K562 (cell line): ENCODE results near the gene CAMK2N1. TPM values are rescaled to one million over a fixed set of nuclear protein-coding genes. Genes with fewer than 3 reads are reported as not detected.
A peak's percentile ranks its signal among the peaks of the same experiment; 100 is the strongest.

Experiments
- CC2D1A ChIP-seq: fragments of 450-650 bp; IDR thresholded peaks from 2 replicates; pipeline ENCODE4 v1.6.1; 2017; ENCODE audit warnings: mild to moderate bottlenecking
- DNMT1 ChIP-seq: fragments of 450-650 bp; IDR thresholded peaks from 2 replicates; pipeline ENCODE4 v1.6.1; 2016; ENCODE audit warnings: antibody characterized with exemption, mild to moderate bottlenecking
- ELF4 ChIP-seq: fragments of 450-650 bp; formaldehyde crosslinking; IDR thresholded peaks from 2 replicates; pipeline ENCODE4 v1.4.0; 2022; ENCODE audit warnings: missing genetic modification characterization
- GATAD2A ChIP-seq: fragments of 450-650 bp; IDR thresholded peaks from 2 replicates; pipeline ENCODE4 v1.6.1; 2017
- GATAD2B ChIP-seq: fragments of 450-650 bp; IDR thresholded peaks from 2 replicates; pipeline ENCODE4 v1.6.1; 2017; ENCODE audit warnings: mild to moderate bottlenecking, borderline replicate concordance
- HNRNPLL ChIP-seq: fragments of 200-400 bp; formaldehyde crosslinking; IDR thresholded peaks from 2 replicates; pipeline ENCODE4 v1.6.1; 2017; ENCODE audit warnings: low read length, low read depth, mild to moderate bottlenecking; ENCODE audit not compliant: poor library complexity, severe bottlenecking
- KLF10 ChIP-seq: fragments of 250-450 bp; sonication (Bioruptor Pico); IDR thresholded peaks from 2 replicates; pipeline ENCODE4 v1.6.1; 2021; ENCODE audit warnings: matching md5 sums
- KLF13 ChIP-seq: fragments of 450-650 bp; IDR thresholded peaks from 2 replicates; pipeline ENCODE4 v1.6.1; 2016; ENCODE audit warnings: missing genetic modification characterization, low read depth, mild to moderate bottlenecking, missing compliant biosample characterization, moderate library complexity, borderline replicate concordance
- KLF6 ChIP-seq: fragments of 250-450 bp; sonication (Bioruptor Pico); IDR thresholded peaks from 2 replicates; pipeline ENCODE4 v1.4.0; 2020; ENCODE audit warnings: mild to moderate bottlenecking, moderate library complexity, borderline replicate concordance
- MAZ ChIP-seq, 2 experiments: fragments of 450-650 bp in 1 of 2; sonication (generic) in 1 of 2; formaldehyde crosslinking; IDR thresholded peaks in 1 of 2; conservative IDR thresholded peaks in 1 of 2; 2 replicates each; pipeline versions ENCODE4 v1.4.0 to v1.5.0; 2020; ENCODE audit warnings: mild to moderate bottlenecking in 1 of 2, missing genetic modification reagents in 1 of 2
- MECOM ChIP-seq: fragments of 250-450 bp; sonication (Bioruptor Pico); IDR thresholded peaks from 2 replicates; pipeline ENCODE4 v1.8.0; 2022; ENCODE audit warnings: inconsistent platforms
- NEUROD1 ChIP-seq: fragments of 150-350 bp; IDR thresholded peaks from 2 replicates; pipeline ENCODE4 v1.6.1; 2014; ENCODE audit warnings: borderline replicate concordance, low read length, low read depth; ENCODE audit not compliant: partially characterized antibody
- NFXL1 ChIP-seq: fragments of 450-650 bp; formaldehyde crosslinking; IDR thresholded peaks from 2 replicates; pipeline ENCODE4 v1.4.0; 2021; ENCODE audit warnings: mild to moderate bottlenecking
- OTX1 ChIP-seq: fragments of 450-650 bp; formaldehyde crosslinking; IDR thresholded peaks from 2 replicates; pipeline ENCODE4 v1.4.0; 2022; ENCODE audit warnings: mild to moderate bottlenecking
- PURB ChIP-seq: sonication (generic); formaldehyde crosslinking; IDR thresholded peaks from 2 replicates; pipeline ENCODE4 v1.9.0; 2021; ENCODE audit warnings: low read depth, mild to moderate bottlenecking, missing genetic modification reagents
- RFX5 ChIP-seq: IDR thresholded peaks from 2 replicates; pipeline ENCODE4 v1.6.1; 2011; ENCODE audit warnings: low read depth, mild to moderate bottlenecking, improper control_type of control experiment, low read length
- SP1 ChIP-seq: sonication (generic); formaldehyde crosslinking; IDR thresholded peaks from 2 replicates; pipeline ENCODE4 v1.8.1; 2022; ENCODE audit warnings: mild to moderate bottlenecking, missing genetic modification reagents
- SP2 ChIP-seq: IDR thresholded peaks from 2 replicates; pipeline ENCODE4 v1.6.1; 2011; ENCODE audit warnings: mild to moderate bottlenecking, low read depth, low read length, moderate library complexity; ENCODE audit not compliant: poor library complexity, severe bottlenecking; ENCODE audit errors: extremely low read depth
- ZC3H8 ChIP-seq: fragments of 450-650 bp; IDR thresholded peaks from 2 replicates; pipeline ENCODE4 v1.6.1; 2017
- ZNF134 ChIP-seq: fragments of 250-450 bp; sonication (Bioruptor Pico); conservative IDR thresholded peaks from 2 replicates; pipeline ENCODE4 v1.4.0; 2020
- ZNF586 ChIP-seq: fragments of 450-650 bp; formaldehyde crosslinking; conservative IDR thresholded peaks from 2 replicates; pipeline ENCODE4 v1.4.0; 2020; ENCODE audit warnings: mild to moderate bottlenecking, moderate library complexity
- ZNF766 ChIP-seq: fragments of 200-800 bp; sonication (Bioruptor generic); conservative IDR thresholded peaks from 2 replicates; pipeline ENCODE4 v1.6.1; 2016; ENCODE audit warnings: missing genetic modification characterization, missing compliant biosample characterization
- ZNF830 ChIP-seq: fragments of 250-450 bp; sonication (Bioruptor Pico); IDR thresholded peaks from 2 replicates; pipeline ENCODE4 v1.5.0; 2021; ENCODE audit warnings: mild to moderate bottlenecking
- polyA plus RNA-seq, 8 experiments: library from polyadenylated mRNA; depleted of rRNA in 4 of 8; stranded (reverse) in 5 of 8; unstranded in 3 of 8; fragments of >200 nt; fragmentation: Nextera tagmentation in 2 of 8; fragmentation: Illumina TruSeq in 1 of 8; extraction: Ambion mirVana in 2 of 8; extraction: Trizol in 1 of 8; gene quantifications; 2 replicates each; pipeline versions ENCODE4 v1.2.1 to v1.2.3, GENCODE V29; 2011 to 2014; ENCODE audit warnings: inconsistent platforms in 1 of 8, missing spikeins in 1 of 8
- total RNA-seq, 7 experiments: library from RNA; depleted of rRNA in 6 of 7; stranded (reverse); fragments of >200 nt in 6 of 7; fragmentation: Illumina TruSeq in 2 of 7; extraction: Trizol in 2 of 7; gene quantifications; 2 replicates each; pipeline versions ENCODE4 v1.2.1 to v1.2.3, GENCODE V29; 2011 to 2021; ENCODE audit warnings: low replicate concordance in 1 of 7
- TF ChIP-seq, protein P1 (sequence below): sonication (generic); formaldehyde crosslinking; IDR thresholded peaks from 2 replicates; pipeline ENCODE4 v1.9.0; 2022; ENCODE audit warnings: mild to moderate bottlenecking, missing genetic modification reagents
- TF ChIP-seq, protein P2 (sequence below): fragments of 250-450 bp; sonication (Bioruptor Pico); IDR thresholded peaks from 2 replicates; pipeline ENCODE4 v1.5.0; 2020; ENCODE audit warnings: mild to moderate bottlenecking, borderline replicate concordance
- TF ChIP-seq, protein P3 (sequence below): fragments of 250-450 bp; sonication (Bioruptor Pico); IDR thresholded peaks from 2 replicates; pipeline ENCODE4 v1.6.1; 2021; ENCODE audit warnings: mild to moderate bottlenecking
- TF ChIP-seq, protein P4 (sequence below): sonication (generic); formaldehyde crosslinking; IDR thresholded peaks from 2 replicates; pipeline ENCODE4 v1.8.0; 2022; ENCODE audit warnings: missing genetic modification reagents, mild to moderate bottlenecking, borderline replicate concordance

CAMK2N1 gene
- total and polyA plus RNA-seq, 9 of the 15 experiments (the other 6 are each of a cell fraction or from before 2014, with no cell fraction given) = 0.09 to 1.4 (median 0.34) TPM

DNA sequence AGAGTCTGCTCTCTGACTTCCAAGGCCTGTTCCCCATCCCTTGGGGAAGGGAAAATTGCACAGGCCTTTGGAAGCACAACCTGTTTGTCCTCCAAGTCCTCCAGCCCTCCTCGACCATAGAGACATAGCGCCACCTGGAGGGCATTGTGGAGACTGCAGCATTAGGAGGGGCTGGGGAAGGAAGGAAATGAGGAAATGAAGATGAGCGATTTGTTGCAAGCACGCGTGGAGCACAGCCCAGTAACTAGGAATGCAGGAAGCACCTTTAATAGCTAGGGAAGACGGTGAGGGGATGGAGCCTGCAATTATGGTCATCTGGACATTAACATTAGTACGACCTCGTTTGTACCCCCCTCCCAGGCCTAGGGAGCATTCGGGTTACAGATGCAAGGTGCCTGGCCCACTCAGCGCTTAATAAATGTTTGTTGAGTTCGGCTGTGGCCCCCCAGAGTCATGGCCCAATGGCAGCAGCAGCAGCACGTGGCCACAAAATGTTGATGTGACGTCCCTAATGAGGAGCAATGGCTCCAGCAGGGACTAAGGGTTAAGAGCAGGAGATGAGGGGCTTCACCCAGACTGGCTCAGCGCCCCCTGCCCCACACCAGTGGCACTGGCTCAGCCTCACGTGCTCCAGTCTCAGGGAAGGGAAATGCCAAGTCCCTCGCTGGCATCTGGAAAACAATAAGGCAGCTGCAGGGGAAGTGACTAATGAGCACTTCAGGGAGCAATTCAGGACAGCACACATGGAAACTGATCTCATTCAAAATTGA, 8.0 kb upstream of the CAMK2N1 start (continued):
- peak in 1 of 2 experiments; percentile 66; a peak in 3 of 4 replicates for TF ChIP-seq MAZ (CRISPR knock-in tag; conservative IDR thresholded peaks at IDR 0.05 in 1 of 2, IDR thresholded peaks at IDR 0.05 in 1 of 2)
- TF ChIP-seq ZNF766 = no peak
- TF ChIP-seq KLF13 (tag) = no peak
- TF ChIP-seq ELF4 = peak; percentile 52; the same call in 1 of the 2 replicates
- peak; percentile 32; the same call in 1 of the 2 replicates for TF ChIP-seq SP1
- TF ChIP-seq GATAD2A = no peak
- TF ChIP-seq OTX1 (CRISPR knock-in tag) = peak; percentile 74; the same call in 1 of the 2 replicates
- TF ChIP-seq, protein P1, sequence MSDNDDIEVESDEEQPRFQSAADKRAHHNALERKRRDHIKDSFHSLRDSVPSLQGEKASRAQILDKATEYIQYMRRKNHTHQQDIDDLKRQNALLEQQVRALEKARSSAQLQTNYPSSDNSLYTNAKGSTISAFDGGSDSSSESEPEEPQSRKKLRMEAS = peak; percentile 44
- no peak for TF ChIP-seq ZC3H8
- TF ChIP-seq PURB (CRISPR knock-in tag) = no peak
- no peak for TF ChIP-seq KLF10 (CRISPR knock-in tag)
- TF ChIP-seq, protein P2, sequence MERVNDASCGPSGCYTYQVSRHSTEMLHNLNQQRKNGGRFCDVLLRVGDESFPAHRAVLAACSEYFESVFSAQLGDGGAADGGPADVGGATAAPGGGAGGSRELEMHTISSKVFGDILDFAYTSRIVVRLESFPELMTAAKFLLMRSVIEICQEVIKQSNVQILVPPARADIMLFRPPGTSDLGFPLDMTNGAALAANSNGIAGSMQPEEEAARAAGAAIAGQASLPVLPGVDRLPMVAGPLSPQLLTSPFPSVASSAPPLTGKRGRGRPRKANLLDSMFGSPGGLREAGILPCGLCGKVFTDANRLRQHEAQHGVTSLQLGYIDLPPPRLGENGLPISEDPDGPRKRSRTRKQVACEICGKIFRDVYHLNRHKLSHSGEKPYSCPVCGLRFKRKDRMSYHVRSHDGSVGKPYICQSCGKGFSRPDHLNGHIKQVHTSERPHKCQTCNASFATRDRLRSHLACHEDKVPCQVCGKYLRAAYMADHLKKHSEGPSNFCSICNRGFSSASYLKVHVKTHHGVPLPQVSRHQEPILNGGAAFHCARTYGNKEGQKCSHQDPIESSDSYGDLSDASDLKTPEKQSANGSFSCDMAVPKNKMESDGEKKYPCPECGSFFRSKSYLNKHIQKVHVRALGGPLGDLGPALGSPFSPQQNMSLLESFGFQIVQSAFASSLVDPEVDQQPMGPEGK (CRISPR knock-in tag) = no peak
- TF ChIP-seq, protein P3, sequence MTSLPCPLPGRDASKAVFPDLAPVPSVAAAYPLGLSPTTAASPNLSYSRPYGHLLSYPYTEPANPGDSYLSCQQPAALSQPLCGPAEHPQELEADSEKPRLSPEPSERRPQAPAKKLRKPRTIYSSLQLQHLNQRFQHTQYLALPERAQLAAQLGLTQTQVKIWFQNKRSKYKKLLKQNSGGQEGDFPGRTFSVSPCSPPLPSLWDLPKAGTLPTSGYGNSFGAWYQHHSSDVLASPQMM = no peak
- TF ChIP-seq MECOM (CRISPR knock-in tag) = no peak
- peak; percentile 48 for TF ChIP-seq NEUROD1
- TF ChIP-seq RFX5 = no peak
- TF ChIP-seq ZNF134 (CRISPR knock-in tag) = no peak
- TF ChIP-seq KLF6 (CRISPR knock-in tag) = no peak
- no peak for TF ChIP-seq SP2
- no peak for TF ChIP-seq ZNF586 (CRISPR knock-in tag)
- TF ChIP-seq NFXL1 = no peak
- TF ChIP-seq CC2D1A = peak; percentile 91
- no peak for TF ChIP-seq GATAD2B
- TF ChIP-seq DNMT1 = no peak
- no peak for TF ChIP-seq ZNF830 (CRISPR knock-in tag)
- TF ChIP-seq HNRNPLL = no peak
- TF ChIP-seq, protein P4, sequence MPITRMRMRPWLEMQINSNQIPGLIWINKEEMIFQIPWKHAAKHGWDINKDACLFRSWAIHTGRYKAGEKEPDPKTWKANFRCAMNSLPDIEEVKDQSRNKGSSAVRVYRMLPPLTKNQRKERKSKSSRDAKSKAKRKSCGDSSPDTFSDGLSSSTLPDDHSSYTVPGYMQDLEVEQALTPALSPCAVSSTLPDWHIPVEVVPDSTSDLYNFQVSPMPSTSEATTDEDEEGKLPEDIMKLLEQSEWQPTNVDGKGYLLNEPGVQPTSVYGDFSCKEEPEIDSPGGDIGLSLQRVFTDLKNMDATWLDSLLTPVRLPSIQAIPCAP = no peak
